K562 treated with DMSO at 1 percent for 48 hours (cell line): Measurements from ENCODE around the gene BCL2L12. TPM values are rescaled to one million over a fixed set of nuclear protein-coding genes. Genes with fewer than 3 reads are reported as not detected.

Source experiments
- total RNA-seq: library from RNA; unstranded; fragments of 300-600 nt; gene quantifications from 2 replicates; pipeline ENCODE4 v1.2.3, GENCODE V29; 2022; ENCODE audit warnings: low replicate concordance; ENCODE audit errors: extremely low read depth

BCL2L12 gene, protein sequence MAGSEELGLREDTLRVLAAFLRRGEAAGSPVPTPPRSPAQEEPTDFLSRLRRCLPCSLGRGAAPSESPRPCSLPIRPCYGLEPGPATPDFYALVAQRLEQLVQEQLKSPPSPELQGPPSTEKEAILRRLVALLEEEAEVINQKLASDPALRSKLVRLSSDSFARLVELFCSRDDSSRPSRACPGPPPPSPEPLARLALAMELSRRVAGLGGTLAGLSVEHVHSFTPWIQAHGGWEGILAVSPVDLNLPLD
- total RNA-seq = not detected in 2 replicates

DNA sequence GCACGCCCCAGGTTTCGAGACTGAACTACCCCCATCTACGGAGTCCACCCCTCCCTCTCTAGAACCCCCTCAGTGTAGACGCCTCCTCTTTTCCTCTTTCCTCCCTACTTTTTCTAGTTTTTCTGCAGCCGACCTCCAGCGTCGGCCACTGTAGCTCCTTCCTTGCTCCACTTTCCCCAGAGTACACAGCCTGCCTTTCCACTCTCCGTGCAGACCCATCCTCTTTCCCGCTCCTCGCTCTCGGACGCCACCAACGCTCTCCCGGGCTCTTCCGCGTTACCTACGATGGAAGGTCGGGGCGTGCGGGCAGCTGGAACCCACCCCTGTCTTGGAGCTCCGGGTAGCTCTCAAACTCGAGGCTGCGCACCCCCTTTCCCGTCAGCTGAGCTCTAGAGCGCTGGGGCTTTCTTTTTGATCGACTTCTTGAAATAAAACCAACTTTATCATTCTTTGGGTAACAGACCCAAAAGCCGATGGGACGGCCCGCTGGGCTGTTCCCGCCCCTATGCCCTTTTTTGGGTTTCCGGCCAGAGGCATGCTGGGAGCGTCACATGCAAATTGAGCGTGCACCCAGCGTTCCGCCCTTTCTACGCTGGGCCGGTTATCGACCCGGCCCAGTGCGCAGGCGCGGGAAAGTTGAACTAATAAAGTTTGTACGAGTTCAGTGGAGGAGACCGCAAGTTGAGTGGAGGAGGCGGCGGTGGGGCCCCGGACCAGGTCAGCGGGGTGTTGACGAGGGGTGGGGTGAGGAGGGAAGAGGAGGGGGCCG lies at the start of gene BCL2L12, which contains the start of gene IRF3:
BCL2L12 (plus strand) TSS at position 583 of the 769 bp plus-strand sequence. CDS start 760 bp downstream, outside the sequence.
IRF3 (minus strand) TSS at position 507 of the 769 bp plus-strand sequence. CDS start 1,019 bp downstream, outside the sequence.

GRCh38 chr19:49640113-49640898 lies 25.4 kb upstream of the BCL2L12 start, which contains the start of gene RRAS:
RRAS (minus strand) TSS chr19:49640143; CDS start chr19:49640098, 45 bp downstream.

DNA sequence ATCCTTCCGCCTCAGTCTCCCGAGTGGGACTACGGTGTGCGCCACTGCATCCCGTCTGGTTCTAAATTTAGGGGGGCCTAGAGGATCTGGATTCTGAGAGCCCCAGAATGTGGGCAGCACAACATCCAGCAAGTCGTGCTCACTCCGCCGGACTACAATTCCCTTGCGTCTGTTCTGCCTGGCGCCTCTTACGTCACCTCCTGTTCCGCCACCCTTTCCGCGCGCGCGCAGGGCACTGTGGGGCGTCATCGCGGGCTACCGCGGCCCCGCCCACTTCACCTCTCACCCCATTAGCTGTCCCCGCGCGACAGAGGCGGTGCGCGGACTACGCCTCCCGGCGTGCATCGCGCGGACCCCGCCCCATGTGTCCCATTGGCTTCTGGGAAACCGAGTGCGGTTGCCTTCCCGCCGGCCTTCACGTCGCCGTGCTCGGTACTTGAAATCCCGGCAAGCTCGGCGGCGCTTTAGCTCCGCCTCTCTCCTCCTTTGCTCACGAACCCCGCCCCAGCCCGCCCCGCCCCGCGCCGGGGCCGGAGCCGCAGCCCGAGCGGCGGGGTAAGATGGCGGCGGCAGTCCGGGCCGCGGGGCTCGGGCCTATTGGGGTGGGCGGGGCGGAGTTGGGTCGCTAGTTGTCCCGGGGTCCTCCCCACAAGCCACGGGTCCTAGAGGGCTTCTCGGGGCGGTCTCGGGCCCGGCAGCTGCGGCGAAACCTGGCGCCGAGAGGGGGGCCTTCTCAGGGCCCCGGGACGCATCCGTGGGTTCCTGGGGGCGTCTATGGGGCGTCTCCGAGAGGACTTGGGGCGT lies 23.8 kb upstream of the BCL2L12 start, which contains the start of gene SCAF1:
SCAF1 (plus strand) TSS at position 522 of the 804 bp plus-strand sequence. CDS start 2,818 bp downstream, outside the sequence.

DNA sequence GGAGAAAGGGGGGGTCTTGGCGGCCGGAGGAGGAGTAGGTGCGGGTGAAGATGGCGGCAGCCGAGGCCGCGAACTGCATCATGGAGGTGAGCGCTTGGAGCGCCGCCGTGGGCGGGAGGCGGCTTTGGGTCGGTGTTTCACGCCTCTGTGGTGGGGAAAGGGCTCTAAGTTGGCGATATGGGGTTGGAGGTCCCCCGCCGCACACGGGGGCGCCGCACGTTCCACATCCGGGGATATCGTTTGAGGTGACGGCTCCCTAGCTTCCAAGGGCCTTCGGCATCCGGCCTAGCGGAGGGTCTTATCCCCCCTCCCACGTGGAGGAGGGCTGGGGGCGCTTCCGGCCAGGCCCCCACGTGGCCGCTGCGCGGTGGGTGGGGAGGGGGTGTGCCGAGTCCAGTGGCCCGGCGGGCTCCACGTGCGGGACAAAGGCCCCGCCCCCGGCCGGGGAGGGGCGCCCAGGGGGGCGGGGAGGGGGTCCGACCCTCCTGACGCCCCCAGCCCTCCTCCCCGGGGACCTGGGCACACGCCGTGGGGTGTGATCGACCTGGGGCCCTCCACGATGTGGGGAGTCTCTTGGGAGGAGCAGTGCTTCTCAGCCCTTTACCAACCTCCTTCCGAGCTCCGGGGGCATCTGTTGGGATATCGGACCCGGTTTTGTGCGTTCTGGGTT lies 11.6 kb downstream of the BCL2L12 start, which contains the start of gene PRMT1:
PRMT1 (plus strand) TSS at position 41 of the 670 bp plus-strand sequence; CDS start at position 51, 10 bp downstream.

GRCh38 chr19:49689133-49690078 lies 23.7 kb downstream of the BCL2L12 start, which contains the start of gene ADM5:
ADM5 (plus strand) TSS chr19:49689594; CDS start chr19:49689838, 244 bp downstream.

GRCh38 chr19:49690656-49691242 lies 25.0 kb downstream of the BCL2L12 start, which contains the start of gene CPT1C:
CPT1C (plus strand) TSS chr19:49691116; CDS start chr19:49692253, 1,137 bp downstream.

Other genes with a start within 250 kb of the BCL2L12 start
- not detected in 2 replicates for gene PTH2, start 242.5 kb upstream of the BCL2L12 start, total RNA-seq
- gene GFY, start 240.5 kb upstream of the BCL2L12 start, total RNA-seq = not detected in 2 replicates
- gene SLC17A7, start 224.4 kb upstream of the BCL2L12 start, total RNA-seq = not detected in 2 replicates
- not detected in 2 replicates for gene PIH1D1, start 214.1 kb upstream of the BCL2L12 start, total RNA-seq
- not detected in 2 replicates for gene ALDH16A1, start 212.7 kb upstream of the BCL2L12 start, total RNA-seq
- not detected in 2 replicates for gene FLT3LG, start 191.7 kb upstream of the BCL2L12 start, total RNA-seq
- 3,760 and 3,772 TPM in 2 replicates for gene RPL13A, start 178.3 kb upstream of the BCL2L12 start, total RNA-seq
- 2,330 TPM in 1 of 2 replicates, not detected in the other for gene RPS11, start 169.5 kb upstream of the BCL2L12 start, total RNA-seq
- gene FCGRT, start 153.3 kb upstream of the BCL2L12 start, total RNA-seq = not detected in 2 replicates
- not detected in 2 replicates for gene RCN3, start 137.9 kb upstream of the BCL2L12 start, total RNA-seq
- 906 TPM in 1 of 2 replicates, not detected in the other for gene NOSIP, start 85.4 kb upstream of the BCL2L12 start, total RNA-seq
- gene PRRG2, start 84.6 kb upstream of the BCL2L12 start, total RNA-seq = not detected in 2 replicates
- gene PRR12, start 74.8 kb upstream of the BCL2L12 start, total RNA-seq = not detected in 2 replicates
- gene RRAS, start 25.8 kb upstream of the BCL2L12 start, total RNA-seq = not detected in 2 replicates
- not detected in 2 replicates for gene SCAF1, start 23.7 kb upstream of the BCL2L12 start, total RNA-seq
- not detected in 2 replicates for gene IRF3, start 76 bp upstream of the BCL2L12 start, total RNA-seq
- gene PRMT1, start 11.3 kb downstream of the BCL2L12 start, total RNA-seq = not detected in 2 replicates
- gene ADM5, start 23.7 kb downstream of the BCL2L12 start, total RNA-seq = not detected in 2 replicates
- gene CPT1C, start 25.2 kb downstream of the BCL2L12 start, total RNA-seq = not detected in 2 replicates
- gene TSKS, start 97.4 kb downstream of the BCL2L12 start, total RNA-seq = not detected in 2 replicates
- gene AP2A1, start 101.1 kb downstream of the BCL2L12 start, total RNA-seq = 113 TPM in 1 of 2 replicates, not detected in the other
- gene FUZ, start 147.4 kb downstream of the BCL2L12 start, total RNA-seq = not detected in 2 replicates
- gene MED25, start 152.4 kb downstream of the BCL2L12 start, total RNA-seq = not detected in 2 replicates
- not detected in 2 replicates for gene PTOV1, start 185.2 kb downstream of the BCL2L12 start, total RNA-seq
- gene PNKP, start 201.6 kb downstream of the BCL2L12 start, total RNA-seq = not detected in 2 replicates
- gene AKT1S1, start 211.4 kb downstream of the BCL2L12 start, total RNA-seq = not detected in 2 replicates
- not detected in 2 replicates for gene TBC1D17, start 211.8 kb downstream of the BCL2L12 start, total RNA-seq
- not detected in 2 replicates for gene IL4I1, start 231.0 kb downstream of the BCL2L12 start, total RNA-seq